K562 (cell line): Measurements from ENCODE around the gene PRKD2. TPM values are rescaled to one million over a fixed set of nuclear protein-coding genes. Genes with fewer than 3 reads are reported as not detected.

ENCODE experiments used
- MYNN ChIP-seq, 2 experiments: sonication (generic); formaldehyde crosslinking in 1 of 2; IDR thresholded peaks; 2 replicates each; pipeline versions ENCODE4 v1.5.0 to v1.6.1; 2016 to 2020; ENCODE audit warnings: antibody characterized with exemption in 1 of 2, missing genetic modification reagents in 1 of 2
- RAD51 ChIP-seq: fragments of 450-650 bp; IDR thresholded peaks from 2 replicates; pipeline ENCODE4 v1.7.1; 2016; ENCODE audit warnings: low read depth, mild to moderate bottlenecking, borderline replicate concordance
- SIN3A ChIP-seq, 2 experiments: fragments of 150-350 bp in 1 of 2; IDR thresholded peaks; 2 replicates each; pipeline ENCODE4 v1.6.1; 2011 to 2016; ENCODE audit warnings: borderline replicate concordance in 2 of 2, low read depth in 2 of 2, low read length in 2 of 2, mild to moderate bottlenecking in 2 of 2, moderate library complexity in 2 of 2; ENCODE audit not compliant: control insufficient read depth in 1 of 2
- TRIM24 ChIP-seq, 2 experiments: fragments of 450-650 bp; IDR thresholded peaks; 2 replicates each; pipeline ENCODE4 v1.6.1; 2016
- ZNF583 ChIP-seq: fragments of 250-450 bp; sonication (Bioruptor Pico); IDR thresholded peaks from 2 replicates; pipeline ENCODE4 v1.4.0; 2020
- polyA plus RNA-seq, 8 experiments: library from polyadenylated mRNA; depleted of rRNA in 4 of 8; stranded (reverse) in 5 of 8; unstranded in 3 of 8; fragments of >200 nt; fragmentation: Nextera tagmentation in 2 of 8; fragmentation: Illumina TruSeq in 1 of 8; extraction: Ambion mirVana in 2 of 8; extraction: Trizol in 1 of 8; gene quantifications; 2 replicates each; pipeline versions ENCODE4 v1.2.1 to v1.2.3, GENCODE V29; 2011 to 2014; ENCODE audit warnings: inconsistent platforms in 1 of 8, missing spikeins in 1 of 8
- total RNA-seq, 7 experiments: library from RNA; depleted of rRNA in 6 of 7; stranded (reverse); fragments of >200 nt in 6 of 7; fragmentation: Illumina TruSeq in 2 of 7; extraction: Trizol in 2 of 7; gene quantifications; 2 replicates each; pipeline versions ENCODE4 v1.2.1 to v1.2.3, GENCODE V29; 2011 to 2021; ENCODE audit warnings: low replicate concordance in 1 of 7
- TF ChIP-seq, protein P1 (sequence below), 2 experiments: fragments of 450-650 bp; formaldehyde crosslinking in 1 of 2; IDR thresholded peaks; 2 replicates each; pipeline versions ENCODE4 v1.4.0 to v1.6.1; 2014 to 2020; ENCODE audit warnings: mild to moderate bottlenecking in 2 of 2, borderline replicate concordance in 1 of 2, low read depth in 1 of 2
- TF ChIP-seq, protein P2 (sequence below): sonication (generic); formaldehyde crosslinking; IDR thresholded peaks from 2 replicates; pipeline ENCODE4 v1.9.0; 2022; ENCODE audit warnings: mild to moderate bottlenecking, missing genetic modification reagents
- TF ChIP-seq, protein P3 (sequence below): sonication (generic); formaldehyde crosslinking; IDR thresholded peaks from 2 replicates; pipeline ENCODE4 v1.4.0; 2020; ENCODE audit warnings: mild to moderate bottlenecking, missing genetic modification reagents
- TF ChIP-seq, protein P4 (sequence below), 2 experiments: fragments of 450-650 bp in 1 of 2; sonication (generic) in 1 of 2; formaldehyde crosslinking in 1 of 2; IDR thresholded peaks in 1 of 2; conservative IDR thresholded peaks in 1 of 2; 2 replicates each; pipeline versions ENCODE4 v1.6.1 to v1.8.1; 2016 to 2023; ENCODE audit warnings: mild to moderate bottlenecking in 2 of 2, moderate library complexity in 2 of 2, inconsistent platforms in 1 of 2, missing genetic modification reagents in 1 of 2

Gene PRKD2
- total and polyA plus RNA-seq, 9 of the 15 experiments (the other 6 are each of a cell fraction or from before 2014, with no cell fraction given), result 1.8 to 60.0 (median 15.0) TPM

DNA sequence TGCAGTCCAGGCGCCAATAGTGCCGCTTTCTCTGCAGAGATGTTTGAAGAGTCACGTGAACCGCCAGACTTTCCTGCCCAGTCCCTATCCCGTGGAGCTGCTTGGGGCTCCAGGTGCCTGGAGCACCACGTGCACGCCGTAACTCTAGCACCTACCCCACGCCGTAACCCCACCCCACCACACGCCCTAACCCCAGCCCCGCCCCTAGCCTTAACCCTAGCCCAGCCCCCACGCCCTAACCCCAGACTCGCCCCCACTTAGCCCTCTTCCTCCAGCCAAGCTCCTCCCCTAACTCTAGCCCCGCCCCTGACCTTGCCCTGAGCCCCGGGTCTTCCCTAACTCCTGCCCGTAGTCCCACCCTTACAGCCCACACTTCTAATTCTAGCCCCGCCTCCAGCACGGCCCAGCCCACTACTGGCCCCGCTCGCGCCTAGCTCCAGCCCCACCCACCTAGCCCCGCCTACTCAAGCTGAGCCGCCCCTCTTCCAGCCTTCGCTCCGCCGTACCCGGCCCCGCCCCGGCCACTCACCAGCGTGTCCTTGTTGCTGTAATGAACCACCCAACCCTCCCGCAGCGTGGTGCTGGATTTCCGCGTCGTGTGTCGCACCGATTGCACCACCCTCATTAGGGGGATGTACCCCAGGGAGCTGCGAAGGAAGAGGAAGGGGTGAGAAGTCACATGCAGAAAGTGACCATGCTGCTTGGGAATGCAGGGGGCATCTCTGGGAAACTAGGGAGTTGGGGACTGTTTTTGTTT, 19.5 kb downstream of the PRKD2 start (continued):
- TF ChIP-seq, protein P1, sequence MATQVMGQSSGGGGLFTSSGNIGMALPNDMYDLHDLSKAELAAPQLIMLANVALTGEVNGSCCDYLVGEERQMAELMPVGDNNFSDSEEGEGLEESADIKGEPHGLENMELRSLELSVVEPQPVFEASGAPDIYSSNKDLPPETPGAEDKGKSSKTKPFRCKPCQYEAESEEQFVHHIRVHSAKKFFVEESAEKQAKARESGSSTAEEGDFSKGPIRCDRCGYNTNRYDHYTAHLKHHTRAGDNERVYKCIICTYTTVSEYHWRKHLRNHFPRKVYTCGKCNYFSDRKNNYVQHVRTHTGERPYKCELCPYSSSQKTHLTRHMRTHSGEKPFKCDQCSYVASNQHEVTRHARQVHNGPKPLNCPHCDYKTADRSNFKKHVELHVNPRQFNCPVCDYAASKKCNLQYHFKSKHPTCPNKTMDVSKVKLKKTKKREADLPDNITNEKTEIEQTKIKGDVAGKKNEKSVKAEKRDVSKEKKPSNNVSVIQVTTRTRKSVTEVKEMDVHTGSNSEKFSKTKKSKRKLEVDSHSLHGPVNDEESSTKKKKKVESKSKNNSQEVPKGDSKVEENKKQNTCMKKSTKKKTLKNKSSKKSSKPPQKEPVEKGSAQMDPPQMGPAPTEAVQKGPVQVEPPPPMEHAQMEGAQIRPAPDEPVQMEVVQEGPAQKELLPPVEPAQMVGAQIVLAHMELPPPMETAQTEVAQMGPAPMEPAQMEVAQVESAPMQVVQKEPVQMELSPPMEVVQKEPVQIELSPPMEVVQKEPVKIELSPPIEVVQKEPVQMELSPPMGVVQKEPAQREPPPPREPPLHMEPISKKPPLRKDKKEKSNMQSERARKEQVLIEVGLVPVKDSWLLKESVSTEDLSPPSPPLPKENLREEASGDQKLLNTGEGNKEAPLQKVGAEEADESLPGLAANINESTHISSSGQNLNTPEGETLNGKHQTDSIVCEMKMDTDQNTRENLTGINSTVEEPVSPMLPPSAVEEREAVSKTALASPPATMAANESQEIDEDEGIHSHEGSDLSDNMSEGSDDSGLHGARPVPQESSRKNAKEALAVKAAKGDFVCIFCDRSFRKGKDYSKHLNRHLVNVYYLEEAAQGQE (IDR thresholded peaks at IDR 0.05; ENCODE audit: borderline replicate concordance), result no peak
- TF ChIP-seq, protein P1 (CRISPR knock-in tag; IDR thresholded peaks at IDR 0.05; ENCODE audit: low read depth), result 0 out of 2 replicates have a peak, but pooled peaks have one; percentile 64
- TF ChIP-seq ZNF583 (CRISPR knock-in tag) (no peak), TRIM24 (IDR thresholded peaks at IDR 0.05) (peak in 1 of 2 experiments; percentile 14; a peak in 1 of 4 replicates), RAD51 (peak; percentile 58; the same call in 1 of the 2 replicates), MYNN (IDR thresholded peaks at IDR 0.05) (peak; percentile 63; the same call in 1 of the 2 replicates), MYNN (CRISPR knock-in tag; IDR thresholded peaks at IDR 0.05) (no peak), SIN3A (IDR thresholded peaks at IDR 0.05; ENCODE audit: borderline replicate concordance in 2 of 2, control insufficient read depth in 1 of 2, low read depth in 2 of 2, low read length in 2 of 2) (peak; percentile 28 to 96; a peak in 3 of 4 replicates)
- TF ChIP-seq, protein P2, sequence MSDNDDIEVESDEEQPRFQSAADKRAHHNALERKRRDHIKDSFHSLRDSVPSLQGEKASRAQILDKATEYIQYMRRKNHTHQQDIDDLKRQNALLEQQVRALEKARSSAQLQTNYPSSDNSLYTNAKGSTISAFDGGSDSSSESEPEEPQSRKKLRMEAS (CRISPR knock-in tag), result peak; percentile 79
- TF ChIP-seq, protein P3, sequence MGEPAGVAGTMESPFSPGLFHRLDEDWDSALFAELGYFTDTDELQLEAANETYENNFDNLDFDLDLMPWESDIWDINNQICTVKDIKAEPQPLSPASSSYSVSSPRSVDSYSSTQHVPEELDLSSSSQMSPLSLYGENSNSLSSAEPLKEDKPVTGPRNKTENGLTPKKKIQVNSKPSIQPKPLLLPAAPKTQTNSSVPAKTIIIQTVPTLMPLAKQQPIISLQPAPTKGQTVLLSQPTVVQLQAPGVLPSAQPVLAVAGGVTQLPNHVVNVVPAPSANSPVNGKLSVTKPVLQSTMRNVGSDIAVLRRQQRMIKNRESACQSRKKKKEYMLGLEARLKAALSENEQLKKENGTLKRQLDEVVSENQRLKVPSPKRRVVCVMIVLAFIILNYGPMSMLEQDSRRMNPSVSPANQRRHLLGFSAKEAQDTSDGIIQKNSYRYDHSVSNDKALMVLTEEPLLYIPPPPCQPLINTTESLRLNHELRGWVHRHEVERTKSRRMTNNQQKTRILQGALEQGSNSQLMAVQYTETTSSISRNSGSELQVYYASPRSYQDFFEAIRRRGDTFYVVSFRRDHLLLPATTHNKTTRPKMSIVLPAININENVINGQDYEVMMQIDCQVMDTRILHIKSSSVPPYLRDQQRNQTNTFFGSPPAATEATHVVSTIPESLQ, result no peak
- TF ChIP-seq, protein P4, sequence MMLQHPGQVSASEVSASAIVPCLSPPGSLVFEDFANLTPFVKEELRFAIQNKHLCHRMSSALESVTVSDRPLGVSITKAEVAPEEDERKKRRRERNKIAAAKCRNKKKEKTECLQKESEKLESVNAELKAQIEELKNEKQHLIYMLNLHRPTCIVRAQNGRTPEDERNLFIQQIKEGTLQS (IDR thresholded peaks at IDR 0.05), result peak; percentile 70
- TF ChIP-seq, protein P4 (CRISPR knock-in tag; conservative IDR thresholded peaks at IDR 0.05), result no peak
